Kidney epithelial cell (primary cell): ENCODE measurements around the gene DYNLRB1. TPM values are rescaled to one million over a fixed set of nuclear protein-coding genes. Genes with fewer than 3 reads are reported as not detected.
"Not testable (repeated sequence)": the region's sequence is repeated elsewhere in the genome, so short reads cannot be mapped to it uniquely, and the experiment has no call there.

Experiments used
- DNase-seq: peaks from one replicate; pipeline ENCODE4 v3.0.0-alpha.2; 2010; ENCODE audit warnings: low read depth
- H3K27me3 ChIP-seq: 2 replicates; pipeline ENCODE4 v1.6.0; 2011; ENCODE audit warnings: low read length; ENCODE audit not compliant: control insufficient read depth, insufficient read depth
- H3K36me3 ChIP-seq: 2 replicates; pipeline ENCODE4 v1.5.1; 2011; ENCODE audit warnings: low read length; ENCODE audit not compliant: control insufficient read depth, insufficient read depth
- H3K4me3 ChIP-seq: 2 replicates; pipeline ENCODE4 v1.5.1; 2011; ENCODE audit warnings: low read depth, mild to moderate bottlenecking, control low read depth, low read length
- CTCF ChIP-seq: IDR thresholded peaks from 2 replicates; pipeline ENCODE4 v1.5.1; 2011; ENCODE audit warnings: mild to moderate bottlenecking, moderate library complexity, low read length, control low read depth, inconsistent platforms; ENCODE audit not compliant: insufficient read depth, poor library complexity, severe bottlenecking
- total RNA-seq: library from RNA; depleted of rRNA; stranded (reverse); fragments of >200 nt; gene quantifications from 2 replicates; pipeline ENCODE4 v1.2.3, GENCODE V29; 2015

Gene DYNLRB1
- total RNA-seq, 1 donor from 2014 or later = 143 TPM

GRCh38 chr20:34507702-34508413 is 8.4 kb upstream of the DYNLRB1 start:
- no peaks in the 10 kb centered on the region for H3K27me3 ChIP-seq
- no peak for DNase-seq
- no peak for TF ChIP-seq CTCF
- H3K36me3 ChIP-seq = no peaks in the 10 kb centered on the region
- H3K4me3 ChIP-seq = no peak overlapping the region

- no peak for DNase-seq
- TF ChIP-seq CTCF = no peak
- no peaks in the 10 kb centered on the region for H3K36me3 ChIP-seq
Measured at GRCh38 chr20:34510575-34510974, 5.6 kb upstream of the DYNLRB1 start.

GRCh38 chr20:34511891-34512265 is 4.3 kb upstream of the DYNLRB1 start:
- TF ChIP-seq CTCF = no peak
- Histone ChIP-seq H3K4me3 (no peak overlapping the region), H3K36me3 (no peaks in the 10 kb centered on the region), H3K27me3 (no peaks in the 10 kb centered on the region)
- DNase-seq = no peak

More at GRCh38 chr20:34510575-34510974, 5.6 kb upstream of the DYNLRB1 start:
- no peaks in the 10 kb centered on the region for H3K27me3 ChIP-seq
- H3K4me3 ChIP-seq = no peak overlapping the region

GRCh38 chr20:34512266-34512954 is 3.8 kb upstream of the DYNLRB1 start:
- Histone ChIP-seq H3K36me3 (no peaks in the 10 kb centered on the region), H3K4me3 (no peak overlapping the region), H3K27me3 (no peaks in the 10 kb centered on the region)
- no peak for TF ChIP-seq CTCF
- DNase-seq = no peak

- TF ChIP-seq CTCF = no peak
- Histone ChIP-seq H3K27me3 (no peaks in the 10 kb centered on the region), H3K36me3 (no peaks in the 10 kb centered on the region), H3K4me3 (no peak overlapping the region)
- no peak for DNase-seq
Measured at GRCh38 chr20:34512955-34513419, 3.2 kb upstream of the DYNLRB1 start.

- H3K4me3 ChIP-seq, H3K36me3 ChIP-seq, H3K27me3 ChIP-seq, DNase-seq: not testable (repeated sequence)
Measured at GRCh38 chr20:34514034-34514433, 2.2 kb upstream of the DYNLRB1 start.
